GM12874 (cell line): ENCODE data around the gene SCNN1B.

ENCODE experiments used
- CTCF ChIP-seq: IDR thresholded peaks from 2 replicates; pipeline ENCODE4 v1.5.1; 2011; ENCODE audit warnings: low read depth, mild to moderate bottlenecking, control low read depth, low read length, moderate library complexity; ENCODE audit not compliant: insufficient read depth

Gene SCNN1B

GRCh38 chr16:23334457-23334853 is 32.4 kb downstream of the SCNN1B start:
- TF ChIP-seq CTCF: no peak

- no peak for TF ChIP-seq CTCF
These were observed 32.8 kb downstream of the SCNN1B start for GRCh38 chr16:23334950-23335349.

- no peak for TF ChIP-seq CTCF
These were observed 35.9 kb downstream of the SCNN1B start for GRCh38 chr16:23337836-23338550.

GRCh38 chr16:23339787-23340186 is 37.7 kb downstream of the SCNN1B start:
- no peak for TF ChIP-seq CTCF

- TF ChIP-seq CTCF: no peak
These were observed 40.1 kb downstream of the SCNN1B start for GRCh38 chr16:23342083-23342640.

- no peak for TF ChIP-seq CTCF
These were observed 41.8 kb downstream of the SCNN1B start for GRCh38 chr16:23343643-23344612.

GRCh38 chr16:23345237-23345636 is 43.1 kb downstream of the SCNN1B start:
- no peak for TF ChIP-seq CTCF
